ENCODE data around the gene AATK. TPM values are rescaled to one million over a fixed set of nuclear protein-coding genes. Genes with fewer than 3 reads are reported as not detected.

Gene AATK
- total RNA-seq, 1 donor from 2014 or later = 8.9 TPM

- no peak for DNase-seq (ENCODE audit: extremely low read depth, low read depth, low spot score)
Observed at GRCh38 chr17:81130385-81131361, 35.3 kb downstream of the AATK start.

DNA sequence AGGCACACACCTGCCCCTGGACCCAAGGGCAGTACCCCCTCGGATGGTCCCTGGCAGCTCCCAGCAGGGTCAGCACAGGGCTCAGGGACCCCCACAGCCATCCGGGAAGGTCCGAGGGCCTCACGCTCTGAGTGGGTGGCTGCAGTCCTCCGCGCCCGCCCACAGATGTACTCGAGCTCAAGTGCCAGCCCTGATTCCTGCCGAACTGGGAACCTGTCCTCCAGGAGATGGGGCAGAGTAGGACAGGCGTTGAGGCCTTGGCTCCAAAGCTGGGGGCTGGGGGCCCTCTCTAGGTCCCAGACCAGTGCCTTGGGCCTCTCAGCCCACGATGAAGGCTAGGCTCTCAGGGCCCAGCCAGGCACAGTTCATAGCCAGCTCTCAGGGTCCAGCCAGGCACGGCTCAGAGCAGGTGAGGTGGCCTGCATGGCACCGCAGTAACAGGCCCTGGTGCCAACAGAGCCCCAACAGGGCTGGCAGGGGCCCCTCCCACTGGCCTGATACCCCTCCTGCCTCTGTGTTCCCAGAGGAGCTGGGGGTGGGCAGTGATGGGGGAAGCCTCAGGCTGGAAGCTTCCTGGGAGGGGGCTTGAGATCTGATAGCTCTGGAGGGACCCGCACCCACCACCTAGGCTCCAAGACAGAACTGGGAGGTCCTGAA lies 36.2 kb downstream of the AATK start:
- no peak for DNase-seq (ENCODE audit: extremely low read depth, low read depth, low spot score)

GRCh38 chr17:81129289-81129688 lies 36.7 kb downstream of the AATK start:
- no peak for DNase-seq (ENCODE audit: extremely low read depth, low read depth, low spot score)

- DNase-seq (ENCODE audit: extremely low read depth, low read depth, low spot score) = no peak
Observed at GRCh38 chr17:81128774-81129173, 37.2 kb downstream of the AATK start.

- DNase-seq (ENCODE audit: extremely low read depth, low read depth, low spot score) = no peak
Observed at GRCh38 chr17:81128338-81128737, 37.7 kb downstream of the AATK start.

GRCh38 chr17:81127526-81128177 lies 38.4 kb downstream of the AATK start:
- no peak for DNase-seq (ENCODE audit: extremely low read depth, low read depth, low spot score)

DNA sequence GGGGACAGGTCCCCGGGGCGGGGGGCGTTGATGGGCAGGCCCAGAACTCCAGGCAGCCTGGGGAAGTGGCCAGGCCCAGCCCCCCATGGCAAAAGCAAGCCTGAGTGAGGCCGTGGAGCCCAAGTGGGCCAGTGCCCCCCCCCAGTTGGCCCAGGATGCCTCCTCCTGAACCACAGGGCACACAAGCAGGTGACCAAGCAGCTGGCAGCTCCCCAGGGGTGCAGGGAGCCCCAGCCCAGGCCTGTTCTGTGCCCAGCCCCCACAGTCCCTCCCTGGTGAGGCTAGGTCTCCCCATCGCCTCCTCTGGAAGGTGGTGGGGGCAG lies 38.9 kb downstream of the AATK start:
- DNase-seq (ENCODE audit: extremely low read depth, low read depth, low spot score) = no peak

DNA sequence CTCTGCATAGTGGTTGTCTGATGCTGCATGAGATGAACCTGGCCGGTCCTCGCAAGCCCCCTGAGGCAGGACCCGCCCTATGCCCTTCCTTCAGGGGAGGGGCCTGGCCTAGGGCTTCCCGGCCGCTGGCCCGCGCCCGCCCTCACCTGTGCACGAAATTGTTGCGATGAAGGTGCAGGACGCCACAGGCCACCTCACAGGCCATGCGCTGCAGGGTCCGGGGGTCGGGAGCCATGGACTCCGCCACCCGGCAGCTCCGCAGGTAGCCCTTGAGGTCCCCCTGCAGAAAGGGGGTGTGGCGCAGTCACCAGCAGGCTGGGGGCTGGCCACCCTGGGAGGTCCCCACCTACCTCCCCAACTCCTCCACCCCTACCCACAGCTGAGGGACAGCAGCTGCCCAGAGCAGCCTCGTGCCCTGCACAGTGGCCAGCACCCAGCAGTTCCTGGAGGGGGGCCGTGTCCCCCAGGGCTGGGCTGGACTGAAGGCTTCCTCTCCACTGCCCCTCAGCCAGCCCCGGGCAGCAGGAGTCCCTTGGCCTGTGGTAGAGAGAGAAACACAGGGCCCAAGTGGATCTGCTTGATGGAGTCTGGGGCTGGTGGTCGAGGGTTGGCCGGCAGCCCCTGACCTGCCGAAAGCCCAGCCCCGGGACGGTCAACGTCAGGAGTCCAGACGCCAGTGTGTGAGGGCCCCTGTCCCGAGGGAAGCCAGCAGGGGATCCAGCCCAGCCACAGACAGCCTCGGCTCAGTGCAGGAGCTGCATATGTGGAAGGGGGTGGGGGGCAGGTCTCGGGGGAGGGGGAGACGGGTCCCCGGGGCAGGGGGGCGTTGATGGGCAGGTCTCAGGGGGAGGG lies 39.5 kb downstream of the AATK start:
- no peak for DNase-seq (ENCODE audit: extremely low read depth, low read depth, low spot score)

DNA sequence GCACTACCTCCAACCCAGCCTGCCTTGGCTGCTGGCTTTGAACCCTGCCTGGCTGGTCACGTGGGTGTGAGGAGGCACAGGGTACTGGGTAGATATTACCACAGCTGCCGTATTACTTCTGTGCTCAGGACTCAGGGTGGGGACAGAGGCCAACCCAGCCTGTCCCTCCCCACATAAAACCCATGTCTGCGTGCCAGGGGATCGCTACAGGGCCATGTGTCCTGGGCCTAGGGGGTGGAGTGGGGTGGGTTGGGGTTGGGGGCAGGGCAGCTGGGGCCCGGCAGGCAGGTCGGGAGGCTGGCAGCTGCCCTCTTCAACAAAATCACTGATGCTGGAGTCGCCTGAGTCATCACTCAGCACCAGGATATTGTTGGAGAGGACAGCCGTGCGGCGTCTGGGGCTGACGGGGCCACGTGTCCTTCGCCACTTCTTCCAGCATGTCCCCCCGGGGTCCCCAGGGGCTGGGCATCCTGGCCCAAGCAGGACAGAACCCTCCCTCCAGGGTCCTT lies 40.4 kb downstream of the AATK start:
- no peak for DNase-seq (ENCODE audit: extremely low read depth, low read depth, low spot score)

- DNase-seq (ENCODE audit: extremely low read depth, low read depth, low spot score) = no peak
Observed at GRCh38 chr17:81124377-81124776, 41.6 kb downstream of the AATK start.

DNA sequence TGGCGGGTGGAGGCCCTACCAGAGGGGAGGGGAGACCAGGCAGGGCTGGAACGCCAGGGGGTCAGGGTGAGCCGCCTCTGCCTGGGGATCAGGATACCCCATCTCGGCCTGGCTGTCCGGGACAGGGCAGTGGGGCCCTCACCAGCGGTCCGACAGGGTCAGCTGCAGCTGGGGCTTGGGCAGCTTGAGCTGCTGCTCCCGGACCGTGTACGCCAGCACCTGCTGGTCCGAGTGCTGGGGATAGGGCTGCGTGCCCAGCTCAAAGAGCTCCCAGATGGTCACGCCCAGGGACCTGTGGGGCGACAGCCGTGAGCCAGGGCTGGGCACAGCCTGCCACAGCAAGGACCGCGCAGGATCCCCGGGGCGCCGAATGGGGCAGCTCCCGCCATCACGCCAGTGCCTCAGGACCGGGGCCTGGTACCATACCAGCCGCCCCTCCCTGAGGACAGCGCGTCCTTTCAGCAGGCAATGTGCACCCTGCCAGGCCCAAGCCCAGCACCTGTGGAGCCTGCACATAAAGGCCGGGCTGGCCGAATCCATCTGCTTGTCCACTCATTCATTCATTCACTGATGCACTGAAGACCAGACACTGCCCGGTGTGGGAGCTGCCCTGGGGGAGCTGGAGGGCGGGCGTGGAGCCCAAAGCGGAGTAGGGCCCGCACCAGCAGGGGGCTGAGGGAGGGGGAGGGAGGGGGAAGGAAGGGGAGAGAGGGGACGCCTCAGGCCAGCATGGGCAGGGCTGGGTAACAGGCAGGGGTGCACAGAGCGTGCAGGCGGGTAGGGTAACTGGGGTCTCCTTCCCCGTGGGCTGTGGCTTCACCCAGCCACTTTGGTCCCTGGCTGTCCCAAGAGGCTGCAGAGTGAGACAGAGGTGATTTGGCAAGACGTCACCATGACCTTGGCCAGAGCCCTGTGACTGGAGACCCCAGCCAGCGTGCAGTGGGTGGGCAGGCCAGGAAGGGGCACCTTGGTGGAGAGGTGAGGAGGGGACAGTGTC lies 42.7 kb downstream of the AATK start:
- no peak for DNase-seq (ENCODE audit: extremely low read depth, low read depth, low spot score)

GRCh38 chr17:81121841-81122733 lies 43.9 kb downstream of the AATK start:
- no peak for DNase-seq (ENCODE audit: extremely low read depth, low read depth, low spot score)

GRCh38 chr17:81120695-81121621 lies 45.1 kb downstream of the AATK start:
- no peak for DNase-seq (ENCODE audit: extremely low read depth, low read depth, low spot score)

GRCh38 chr17:81120149-81120484 lies 45.9 kb downstream of the AATK start:
- no peak for DNase-seq (ENCODE audit: extremely low read depth, low read depth, low spot score)

DNA sequence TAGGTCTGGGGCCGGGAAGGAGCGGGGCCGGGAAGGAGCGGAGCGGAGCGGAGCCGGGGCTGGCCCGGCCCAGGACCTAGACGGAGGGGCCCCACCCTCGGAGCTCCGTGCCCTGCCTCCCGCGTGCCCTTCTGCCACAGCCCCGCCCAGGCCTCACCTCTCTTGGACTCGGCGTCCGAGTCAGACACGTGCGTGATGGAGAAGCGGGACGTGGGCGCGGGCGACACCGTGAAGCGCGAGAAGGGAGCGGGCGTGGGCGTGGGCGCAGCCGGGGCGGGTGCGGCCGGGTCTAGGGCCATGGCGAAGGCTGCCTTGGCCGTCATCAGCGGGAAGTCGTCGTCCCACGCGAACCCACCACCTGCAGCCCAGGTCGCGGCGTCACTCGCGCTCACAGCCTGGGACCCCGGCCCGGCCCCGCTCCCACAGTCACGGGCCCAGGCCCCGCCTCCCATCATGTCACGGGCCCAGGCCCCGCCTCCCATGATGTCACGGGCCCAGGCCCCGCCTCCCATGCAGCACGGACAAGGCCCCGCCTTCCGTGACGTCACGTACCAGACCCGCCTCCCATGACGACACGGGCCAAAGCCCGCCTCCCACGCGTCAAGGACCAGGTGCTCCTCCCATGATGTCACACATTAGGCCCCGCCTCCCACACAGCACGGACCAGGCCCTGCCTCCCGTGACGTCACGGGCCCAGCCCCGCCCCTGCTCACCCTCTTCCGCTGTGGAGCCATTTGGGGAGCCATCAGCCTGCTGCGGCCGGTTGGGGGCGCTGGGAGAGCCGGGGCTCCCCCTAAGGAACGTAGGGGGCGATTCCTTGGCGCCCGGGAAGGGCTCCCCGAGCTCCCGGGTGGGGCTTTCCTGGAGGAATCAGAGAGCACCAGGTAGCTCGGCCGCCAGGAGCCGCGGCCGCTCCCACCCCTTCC lies 46.5 kb downstream of the AATK start:
- DNase-seq (ENCODE audit: extremely low read depth, low read depth, low spot score) = no peak
